GM19324 (cell line): ENCODE results near the gene FUT6.

Experiments
- ATAC-seq: cut with Tn5 transposase; IDR thresholded peaks from one replicate; pipeline ENCODE4 v1.9.1; 2021; ENCODE audit warnings: mild to moderate bottlenecking, moderate library complexity; ENCODE audit not compliant: unreplicated experiment, low FRiP score

Gene FUT6

DNA sequence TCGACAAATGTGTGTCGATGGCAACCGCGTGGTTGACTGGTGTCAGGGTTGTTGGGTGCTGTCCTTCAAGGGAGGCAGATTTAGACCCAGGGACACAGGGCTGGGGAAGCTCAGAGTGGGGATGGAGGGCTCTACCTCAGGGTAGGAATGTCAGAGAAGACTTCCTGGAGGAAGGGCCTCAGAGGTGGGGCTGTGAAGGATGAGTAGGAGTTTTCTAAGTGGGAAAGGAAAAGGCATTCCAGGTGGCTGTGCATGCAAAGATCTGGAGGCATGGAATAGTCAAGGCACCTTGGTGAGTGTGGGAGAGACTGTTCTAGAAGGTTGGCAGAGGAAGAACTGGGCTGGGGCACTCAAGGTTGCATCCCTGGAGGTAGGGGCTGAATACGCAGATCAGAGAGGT, 32.6 kb downstream of the FUT6 start:
- ATAC-seq = no peak

DNA sequence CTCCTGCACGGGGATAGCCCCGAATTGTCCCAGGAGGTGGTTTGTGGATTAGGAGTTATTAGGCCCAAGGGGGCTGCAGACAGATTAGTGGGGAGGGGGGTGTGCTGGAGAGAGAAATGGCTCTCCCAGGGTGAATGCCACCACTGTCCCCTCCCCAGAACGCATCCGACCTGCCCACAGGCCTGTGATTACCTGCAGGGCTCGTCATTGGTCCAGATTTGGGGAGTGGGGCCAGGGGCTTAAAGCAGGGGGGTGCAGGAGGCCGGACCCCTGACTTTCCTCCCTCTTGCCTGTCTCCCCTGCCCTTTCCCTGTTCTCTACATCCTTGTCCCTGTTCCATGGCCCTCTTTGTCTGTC, 33.4 kb downstream of the FUT6 start:
- no peak for ATAC-seq

DNA sequence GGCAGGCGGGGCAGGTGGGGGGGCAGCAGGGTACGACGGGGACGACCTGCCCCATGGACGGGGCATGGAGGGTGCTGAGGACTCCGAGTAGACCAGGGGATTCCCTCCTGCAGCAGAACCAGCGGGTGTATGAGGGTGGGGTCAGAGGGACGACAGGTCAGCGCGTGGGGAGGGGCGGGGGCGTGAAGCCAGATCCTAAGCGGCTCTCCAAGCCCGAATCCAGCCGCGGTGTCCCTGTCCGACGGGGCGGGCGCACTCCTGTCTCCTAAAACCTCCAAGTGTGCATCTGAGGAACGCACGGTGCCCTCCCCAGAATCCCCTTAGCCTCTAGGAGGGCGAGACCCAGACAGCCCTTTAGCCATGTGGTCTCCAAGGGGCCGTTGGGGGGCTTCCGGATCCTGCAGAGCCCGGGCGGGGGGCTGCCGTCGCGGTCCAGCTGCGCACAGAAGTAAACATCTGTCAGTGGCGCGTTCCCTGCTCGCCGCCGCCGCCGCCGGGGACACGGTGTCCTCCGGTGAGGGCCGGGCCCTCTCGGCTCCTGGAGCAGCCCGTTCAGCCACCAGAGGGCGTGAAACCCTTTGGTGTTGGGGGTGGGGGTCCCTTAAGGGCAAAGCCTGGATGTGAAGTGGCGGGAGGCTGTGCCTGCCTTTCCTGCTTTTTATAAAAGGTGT, 33.9 kb downstream of the FUT6 start:
- no peak for ATAC-seq

DNA sequence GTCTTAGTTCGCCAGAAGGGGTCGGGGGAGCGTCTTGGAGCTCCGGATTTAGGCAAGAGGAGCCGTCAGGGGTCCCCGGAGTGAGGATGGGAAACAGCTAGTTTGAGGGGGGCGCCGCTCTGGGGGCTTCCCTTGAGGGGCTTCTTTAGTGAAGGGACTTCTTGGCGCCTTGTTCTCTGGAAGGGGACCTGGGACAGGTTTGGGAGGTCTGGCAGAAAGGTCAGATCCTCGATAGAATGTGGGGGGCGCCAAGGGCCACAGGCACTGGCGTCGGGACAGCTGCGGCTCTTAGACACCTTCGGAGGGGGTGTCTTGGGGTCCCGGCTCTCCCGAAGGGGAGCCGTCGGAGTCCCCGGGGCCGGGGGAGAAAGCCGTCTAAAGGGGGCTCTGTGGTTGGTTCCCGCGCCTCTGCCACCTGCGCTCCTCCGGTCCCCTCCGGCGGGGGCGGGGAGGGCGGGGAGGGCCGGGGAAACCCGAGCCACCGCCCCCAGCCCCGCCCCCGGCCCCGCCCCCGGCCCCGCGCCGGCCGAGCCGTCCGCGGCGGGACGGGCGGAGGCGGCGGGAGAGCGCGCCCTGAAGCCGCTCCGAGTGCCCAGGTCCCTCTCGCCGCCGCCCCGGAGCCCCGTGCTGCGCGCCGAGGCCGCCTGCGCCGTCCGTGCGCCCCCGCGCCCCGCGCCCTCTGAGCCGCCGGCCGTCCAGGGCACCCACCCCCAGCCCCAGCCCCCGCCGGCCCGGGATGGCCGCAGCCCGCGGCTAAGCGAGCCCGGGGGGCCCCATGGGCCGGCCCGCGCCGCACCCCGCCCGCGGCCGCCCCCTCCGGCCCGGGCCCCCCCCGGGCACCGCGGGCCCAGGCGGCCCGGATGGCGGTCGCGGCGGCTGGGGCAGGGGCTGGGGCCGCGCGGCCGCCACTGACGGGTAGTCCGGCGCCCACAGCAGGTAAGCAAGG, 34.7 kb downstream of the FUT6 start, which contains the start of gene NRTN:
Gene NRTN, plus strand, starts transcription at position 552 of the 946 bp plus-strand sequence. CDS start 19,099 bp downstream, outside the sequence.
- no peak for ATAC-seq

DNA sequence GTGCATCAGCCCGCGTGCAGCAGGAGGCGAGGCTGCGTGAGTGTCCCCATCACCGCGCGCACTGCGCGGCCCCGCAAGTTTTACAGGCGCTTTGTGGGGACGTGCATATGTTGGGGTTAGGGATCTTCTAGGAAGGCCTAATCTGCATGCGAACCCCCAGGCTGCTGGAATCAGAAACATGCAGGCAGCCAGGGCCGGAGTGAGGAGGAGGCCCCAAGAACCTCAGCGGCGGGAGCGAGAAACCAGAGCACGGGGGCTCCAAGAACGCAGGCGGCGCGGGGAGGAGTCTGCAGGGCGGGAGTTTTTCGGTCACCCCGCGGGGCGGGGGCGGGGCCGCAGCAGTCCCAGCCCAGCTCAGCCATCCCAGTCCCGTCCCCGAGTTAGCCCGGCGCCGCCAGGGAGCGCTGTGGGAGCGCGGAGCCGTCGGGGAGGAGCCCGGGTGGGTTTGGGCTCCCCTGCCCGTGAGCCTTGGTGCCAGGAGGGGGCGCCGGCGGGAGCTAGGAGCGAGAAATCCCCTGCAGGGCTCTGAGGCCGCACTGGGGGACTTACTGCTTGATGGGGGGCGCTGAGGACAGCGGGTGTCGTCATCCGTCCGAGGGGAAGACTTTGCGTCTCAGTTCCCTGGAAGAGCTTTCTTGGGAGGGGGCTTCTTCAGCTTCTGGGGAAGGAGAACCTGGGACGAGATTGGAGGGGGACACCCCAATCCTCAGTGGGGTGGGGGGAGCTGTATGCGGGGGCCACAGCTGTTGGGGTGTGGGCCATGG, 35.6 kb downstream of the FUT6 start:
- peak; percentile 62 for ATAC-seq

DNA sequence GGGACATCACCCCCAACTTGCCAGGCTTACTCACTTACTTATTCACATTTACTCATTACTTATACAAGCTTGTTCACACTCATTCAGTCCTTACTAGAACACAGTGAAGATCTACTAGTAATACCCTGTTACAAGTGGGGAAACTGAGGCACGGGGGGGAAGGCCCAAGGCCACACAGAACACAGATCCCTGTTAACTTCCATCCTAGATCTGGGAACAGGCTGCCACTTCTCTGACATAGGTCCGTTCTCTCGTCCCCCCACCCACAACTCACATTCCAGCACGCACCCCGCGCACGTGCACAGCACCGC, 36.1 kb downstream of the FUT6 start:
- ATAC-seq = no peak

DNA sequence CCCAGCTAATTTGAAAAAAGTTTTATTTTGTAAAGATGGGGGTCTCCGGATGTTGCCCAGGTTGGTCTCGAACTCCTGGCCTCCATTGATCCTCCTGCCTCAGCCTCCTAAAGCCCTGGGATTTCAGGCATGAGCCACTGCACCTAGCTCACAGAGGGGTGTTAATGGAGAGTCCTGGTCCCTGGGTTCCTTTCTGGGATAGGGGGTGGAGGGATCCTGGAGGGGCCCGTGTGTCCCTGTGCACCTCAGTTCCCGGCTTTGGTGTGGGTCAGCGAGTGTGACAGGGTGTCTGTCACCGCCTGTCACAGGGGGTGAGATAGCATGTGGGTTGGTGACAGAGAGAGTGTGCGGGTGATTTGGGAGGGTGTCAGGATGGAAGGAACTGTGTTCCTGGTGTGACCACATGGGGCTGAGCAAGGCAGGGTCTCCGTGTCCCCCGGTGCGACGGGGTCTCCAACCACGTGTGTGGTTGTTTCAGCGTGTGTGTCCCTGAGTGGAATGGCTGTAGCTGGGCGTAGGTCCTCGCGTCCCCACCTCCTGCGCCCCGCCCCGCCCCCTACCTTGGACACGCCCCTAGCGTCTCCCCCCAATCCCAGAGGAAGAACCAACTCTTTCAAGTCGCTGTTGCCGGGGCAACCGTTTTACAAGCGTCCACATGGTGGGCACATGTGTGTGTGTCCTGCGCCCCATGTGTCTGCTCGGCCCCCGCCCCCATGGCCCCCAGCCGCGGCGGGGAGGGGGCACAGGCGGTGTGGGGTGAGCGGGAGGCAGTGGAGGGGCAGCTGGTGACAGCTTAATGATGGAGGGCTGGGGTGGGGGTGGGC, 37.5 kb downstream of the FUT6 start:
- no peak for ATAC-seq

DNA sequence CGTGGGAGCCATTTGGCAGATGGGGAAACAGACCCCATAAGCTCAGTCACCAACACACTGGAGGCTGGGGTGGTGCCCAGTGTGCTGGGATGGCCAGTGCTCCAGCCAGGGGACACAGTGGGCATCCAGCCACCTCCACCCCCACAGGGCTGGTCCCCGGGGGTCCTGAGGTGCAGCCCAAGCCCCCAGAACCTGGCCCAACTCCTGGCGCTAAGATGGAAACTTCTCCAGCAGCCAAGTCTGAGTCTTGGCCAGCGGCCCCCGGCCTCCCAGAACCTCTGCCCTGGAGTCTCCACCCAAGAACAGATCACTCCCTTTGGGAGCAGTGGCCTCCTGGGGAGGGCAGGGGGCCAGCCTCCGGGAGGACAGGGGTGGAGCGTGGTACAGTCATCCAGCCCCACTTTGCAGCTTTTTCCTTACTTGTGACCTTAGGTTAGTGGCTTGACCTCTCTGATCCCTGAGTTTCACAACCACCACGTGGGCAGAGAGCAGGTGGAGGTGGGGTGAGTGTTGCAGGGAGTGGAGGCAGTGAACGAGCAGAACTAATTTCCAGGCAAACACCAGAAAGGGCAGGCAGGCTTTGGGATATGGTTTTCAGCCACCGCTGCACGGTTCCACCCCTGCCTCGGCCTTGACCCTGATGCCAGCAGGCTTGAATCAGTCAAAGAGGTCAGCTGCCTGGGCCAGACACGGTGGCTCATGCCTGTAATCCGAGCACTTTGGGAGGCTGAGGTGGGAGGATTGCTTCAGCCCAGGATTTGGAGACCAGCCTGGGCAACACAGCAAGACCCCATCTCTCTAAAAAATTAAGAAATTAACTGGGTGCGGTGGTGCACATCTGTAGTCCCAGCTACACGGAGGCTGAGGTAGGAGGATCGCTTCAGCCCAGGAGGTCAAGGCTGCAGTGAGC, 38.9 kb downstream of the FUT6 start:
- no peak for ATAC-seq

DNA sequence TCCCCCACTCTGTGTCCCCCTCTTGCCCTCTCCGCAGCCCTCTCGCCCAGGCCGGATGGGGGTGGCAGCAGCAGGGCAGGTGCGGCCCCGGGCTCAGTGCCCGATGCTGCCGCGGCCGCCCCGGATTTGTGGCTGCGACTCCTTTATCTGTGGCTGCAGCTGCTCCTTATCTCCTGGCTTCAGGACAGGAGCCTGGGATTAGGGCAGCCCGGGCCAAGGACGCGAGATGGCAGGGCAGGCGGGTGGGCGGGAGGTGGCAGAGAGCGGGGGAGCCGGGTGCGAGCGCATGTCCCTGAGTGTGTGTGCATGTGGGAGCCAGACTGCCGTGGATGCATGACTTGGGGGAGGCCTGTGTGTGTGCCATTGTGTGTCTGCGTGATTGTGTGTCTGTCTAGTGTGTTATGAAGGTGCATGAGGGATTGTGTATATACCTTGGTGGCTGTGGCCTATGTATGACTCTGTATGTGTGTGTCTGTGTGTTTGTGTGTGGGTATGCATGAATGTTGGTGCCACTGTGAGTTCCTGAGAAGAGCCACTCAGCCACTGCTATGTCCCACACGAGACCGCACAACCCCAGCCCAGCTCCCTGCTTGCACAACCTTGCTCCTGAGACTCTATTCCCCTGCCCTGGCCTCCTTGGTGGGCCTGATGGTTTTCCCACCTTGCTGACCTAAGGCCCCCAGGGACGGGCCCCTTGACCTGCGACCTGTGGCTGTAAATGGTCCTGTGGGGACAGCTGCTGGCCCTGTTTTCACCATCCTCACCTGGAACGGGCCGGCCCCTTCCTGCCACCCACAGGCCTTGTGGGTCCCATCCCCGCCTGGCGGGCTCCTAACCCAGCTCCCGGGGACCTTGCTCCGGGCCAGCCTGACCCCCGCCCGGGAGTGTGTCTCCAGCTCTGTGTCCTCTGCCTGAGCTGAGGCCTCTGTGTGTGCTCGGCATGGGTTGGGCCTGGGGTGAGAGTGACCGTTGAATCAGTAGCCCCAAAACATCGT, 40.0 kb downstream of the FUT6 start:
- no peak for ATAC-seq

DNA sequence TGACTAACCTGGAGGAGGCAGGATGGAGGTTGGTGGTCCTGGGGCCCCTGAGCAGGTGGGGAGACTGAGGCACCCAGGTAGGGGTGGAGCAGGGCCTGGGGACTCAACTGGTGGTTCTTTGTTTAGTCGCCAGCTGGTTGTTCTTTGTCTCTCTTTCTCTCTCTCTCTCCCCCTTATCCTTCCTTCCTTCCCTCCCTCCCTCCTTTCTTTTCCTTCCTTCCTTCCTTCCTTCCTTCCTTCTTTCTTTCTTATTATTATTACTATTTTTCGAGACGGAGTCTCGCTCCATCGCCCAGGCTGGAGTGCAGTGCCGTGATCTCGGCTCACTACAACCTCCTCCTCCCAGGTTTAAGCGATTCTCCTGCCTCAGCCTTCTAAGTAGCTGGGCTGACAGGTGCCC, 41.3 kb downstream of the FUT6 start:
- ATAC-seq = no peak

DNA sequence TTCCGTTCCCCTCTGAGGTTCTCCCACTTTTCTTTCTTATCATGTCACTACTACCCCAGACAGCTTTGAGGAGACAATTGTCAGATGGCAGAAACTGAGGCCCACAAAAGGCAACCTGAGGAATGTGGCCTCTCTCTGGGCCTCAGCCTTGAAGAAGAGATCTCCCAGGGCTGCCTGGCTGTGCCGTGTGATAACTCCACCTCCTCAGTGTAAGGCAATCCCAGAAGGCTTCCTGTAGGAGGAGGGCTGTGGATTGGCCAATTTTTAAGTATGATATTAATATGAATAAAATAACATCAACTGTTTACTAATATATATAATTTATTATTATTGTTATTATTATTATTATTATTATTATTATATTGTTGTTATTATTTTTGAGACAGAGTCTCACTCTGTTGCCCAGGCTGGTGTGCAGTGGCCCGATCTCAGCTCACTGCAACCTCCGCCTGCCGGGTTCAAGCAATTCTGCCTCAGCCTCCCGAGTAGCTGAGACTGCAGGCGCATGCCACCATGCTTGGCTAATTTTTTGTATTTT, 44.1 kb downstream of the FUT6 start:
- ATAC-seq = no peak

DNA sequence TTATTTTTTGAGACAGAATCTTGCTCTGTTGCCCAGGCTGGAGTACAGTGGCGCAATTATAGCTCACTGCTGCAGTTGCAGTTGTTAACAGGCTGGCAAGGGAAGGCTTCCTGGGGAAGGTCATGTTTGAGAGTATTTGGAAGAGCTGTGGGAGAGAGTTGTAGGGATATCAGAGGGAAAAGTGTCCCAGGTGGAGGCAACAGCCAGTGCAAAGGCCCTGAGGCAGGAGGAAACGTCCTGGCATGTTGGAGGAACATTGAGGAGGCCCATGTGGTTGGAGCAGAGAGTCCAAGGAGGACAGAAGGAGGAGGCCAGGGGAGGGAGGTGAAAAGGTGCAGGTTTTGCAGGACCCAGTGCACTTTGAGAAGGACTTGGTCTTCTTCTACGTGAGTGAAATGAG, 46.3 kb downstream of the FUT6 start:
- ATAC-seq = no peak

DNA sequence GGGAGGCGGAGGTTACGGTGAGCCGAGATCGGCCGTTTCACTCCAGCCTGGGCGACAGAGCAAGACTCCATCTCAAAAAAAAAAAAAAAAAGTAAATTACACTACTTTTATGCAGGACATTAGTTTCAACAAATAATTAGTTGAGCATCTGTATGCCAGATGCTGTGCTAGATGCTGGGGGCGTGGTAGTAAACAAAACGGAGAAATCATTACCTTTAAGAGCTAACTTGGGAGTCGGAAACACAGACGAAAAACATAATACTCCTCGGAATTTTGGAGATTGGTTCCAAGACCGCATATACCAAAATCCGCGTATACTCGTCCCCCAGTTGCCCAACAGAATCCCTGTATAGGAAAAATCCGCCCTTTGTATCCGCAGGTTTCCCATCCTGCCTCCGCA, 47.3 kb downstream of the FUT6 start:
- ATAC-seq = no peak

DNA sequence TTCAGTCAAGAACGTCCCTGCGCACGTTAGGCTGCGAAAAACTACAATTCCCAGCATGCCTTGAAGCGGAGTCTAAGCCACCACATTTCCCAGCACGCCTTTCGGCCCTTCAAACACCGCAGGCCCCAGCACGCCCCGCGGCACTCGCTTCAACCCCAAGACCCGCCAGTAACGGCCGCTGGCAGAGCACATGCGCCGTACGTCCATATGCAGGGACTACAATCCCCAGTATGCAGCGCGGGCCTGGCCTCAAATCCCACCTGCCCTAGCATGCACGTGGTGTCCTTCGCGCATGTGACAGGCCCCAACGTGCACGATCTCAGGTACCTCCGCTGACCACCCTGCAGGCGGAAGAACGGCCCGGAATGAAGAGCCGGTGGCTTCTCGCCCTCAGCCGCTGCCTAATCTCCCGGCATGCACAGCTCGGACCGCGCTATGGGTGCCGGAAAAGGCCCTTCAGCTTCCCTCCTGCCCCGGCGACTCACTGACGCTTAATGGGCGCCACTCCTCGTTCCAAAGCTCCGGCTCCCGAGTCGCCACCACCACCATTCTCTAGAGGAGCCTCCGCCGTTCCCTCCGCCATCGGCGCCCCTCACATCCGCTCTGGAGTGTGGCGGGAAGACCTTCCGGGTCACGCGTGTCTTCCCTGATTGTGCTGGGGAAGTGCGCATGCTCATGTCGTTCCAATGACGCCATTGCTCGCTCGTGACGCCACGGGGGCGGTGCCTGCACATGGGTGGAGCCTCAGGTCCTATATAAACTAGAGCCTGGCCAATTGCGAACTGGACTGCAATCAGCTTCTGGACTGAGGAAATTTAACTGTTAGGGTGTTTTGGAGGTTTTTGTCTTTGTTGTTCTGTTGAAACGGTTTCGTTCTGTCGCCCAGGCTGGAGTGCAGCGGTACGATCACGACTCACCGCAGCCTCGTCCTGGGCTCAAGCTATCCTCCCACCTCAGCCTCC, 48.7 kb downstream of the FUT6 start, which contains the start of gene DUS3L:
Gene DUS3L, minus strand, starts transcription at position 605 of the 962 bp plus-strand sequence. Its CDS starts 22 bp downstream, at position 583.
- ATAC-seq = peak; percentile 87

DNA sequence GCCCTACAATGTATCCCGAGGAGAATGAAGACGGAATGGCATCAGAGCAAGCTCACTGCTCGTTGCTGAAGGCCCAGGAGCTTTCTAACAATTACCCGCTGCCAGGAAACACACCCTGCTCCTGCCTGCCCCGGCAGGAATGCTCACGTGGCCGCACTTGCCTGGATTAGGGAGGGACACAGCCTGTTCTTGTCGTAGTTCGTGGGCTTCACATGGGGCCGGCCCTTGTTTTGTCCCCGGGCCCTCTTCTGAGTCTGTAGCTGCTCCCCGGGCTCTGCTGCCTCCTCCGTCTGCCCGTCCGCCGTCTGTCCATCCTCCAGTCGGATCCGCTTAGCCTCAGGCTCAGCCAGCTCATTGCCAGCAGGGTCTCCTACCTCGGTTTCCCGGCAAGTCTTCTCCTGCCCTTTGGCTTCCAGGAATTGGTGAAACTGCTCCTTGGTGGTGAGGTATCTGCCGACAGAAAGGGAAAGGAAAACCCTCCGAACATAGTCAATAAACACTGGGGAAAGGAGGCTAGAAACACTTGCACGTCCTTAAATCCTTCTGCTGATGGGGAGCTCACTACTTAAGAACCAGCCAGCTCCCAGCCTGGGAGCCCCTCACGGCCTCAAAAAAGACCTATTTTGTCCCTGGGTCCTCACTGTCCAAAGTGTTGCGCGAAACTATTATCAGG, 49.5 kb downstream of the FUT6 start:
- ATAC-seq = no peak

DNA sequence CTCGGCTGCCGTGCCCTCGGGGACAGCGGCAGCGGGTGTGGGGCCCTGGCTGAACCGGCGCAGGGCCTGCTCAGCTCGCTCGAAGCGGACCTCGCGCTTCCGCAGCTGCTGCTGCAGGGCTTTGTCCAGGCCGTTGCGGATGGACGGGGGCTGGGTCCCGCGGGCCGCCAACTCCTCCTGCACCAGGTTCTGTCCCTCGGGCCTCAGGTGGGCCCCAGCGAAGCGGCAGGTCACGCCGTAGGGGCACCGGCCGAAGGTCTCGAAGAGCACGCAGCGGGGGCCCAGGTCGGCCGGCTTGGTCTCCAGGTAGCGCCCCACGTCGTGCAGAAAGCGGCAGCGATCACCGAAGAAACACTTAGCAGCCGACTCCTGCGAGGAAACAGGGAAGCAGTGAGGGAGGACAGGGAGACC, 50.1 kb downstream of the FUT6 start:
- no peak for ATAC-seq
